DMS 273 treated with DMSO at 0.1 percent for 48 hours (cell line): ENCODE data around the gene FGF22.
"Not testable (repeated sequence)": the region's sequence is repeated elsewhere in the genome, so short reads cannot be mapped to it uniquely, and the experiment has no call there.

ENCODE experiments used
- DNase-seq: peaks from one replicate; lab custom pipeline; 2025; lab: John Stamatoyannopoulos, UW

The FGF22 gene

DNA sequence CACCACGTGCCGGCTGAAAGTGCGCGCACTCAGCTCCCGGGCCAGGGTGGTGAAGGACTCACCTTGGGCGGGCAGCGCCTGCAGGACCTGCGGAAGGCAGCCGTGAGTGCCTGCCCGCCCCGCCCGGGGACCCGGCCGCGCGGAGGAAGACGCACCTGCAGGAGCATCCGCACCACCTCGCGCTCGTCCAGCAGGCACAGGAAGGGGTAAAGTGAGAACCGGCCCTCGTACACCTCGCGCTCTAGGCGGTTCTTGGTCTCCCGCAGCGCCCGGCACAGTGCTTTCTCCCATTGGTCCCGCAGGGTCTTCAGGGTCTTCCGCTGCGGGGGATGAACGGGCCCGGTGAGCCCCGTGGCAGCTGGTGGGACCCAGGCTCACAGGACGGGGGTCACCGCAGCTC lies 17.0 kb upstream of the FGF22 start:
- DNase-seq = no peak

DNA sequence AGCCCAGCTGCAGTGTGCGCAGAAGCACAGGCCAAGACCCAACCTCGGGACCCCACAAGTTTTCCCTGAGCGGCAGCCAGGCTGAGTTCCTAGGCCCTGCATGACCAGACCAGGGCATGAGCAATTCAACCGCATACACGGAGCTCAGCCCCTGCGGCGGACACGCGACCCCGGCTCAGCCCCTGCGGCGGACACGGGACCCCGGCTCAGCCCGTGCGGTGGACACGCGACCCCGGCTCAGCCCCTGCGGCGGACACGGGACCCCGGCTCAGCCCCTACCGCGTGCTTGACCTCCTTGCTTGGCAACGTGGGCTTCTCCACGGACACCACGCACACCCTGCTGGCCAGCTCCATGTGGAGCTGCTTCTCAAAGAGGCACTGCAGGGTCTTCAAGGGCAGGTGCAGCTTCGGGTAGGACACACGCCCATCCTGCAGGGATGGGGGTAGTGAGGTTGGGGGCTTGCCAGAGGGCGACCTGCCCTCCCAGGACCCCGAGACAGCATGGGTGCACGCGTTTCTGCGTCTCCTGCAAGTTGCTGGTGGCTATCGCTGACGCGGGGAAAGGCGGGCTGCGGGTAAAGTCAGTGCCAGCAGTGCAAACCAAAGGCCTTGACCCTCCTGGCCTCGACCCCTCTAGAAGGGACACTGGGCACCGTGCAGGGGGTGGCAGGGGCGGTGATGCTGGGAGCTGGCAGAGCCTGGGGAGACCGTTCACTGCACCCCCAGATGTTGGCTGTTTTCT lies 16.3 kb upstream of the FGF22 start:
- no peak for DNase-seq

DNA sequence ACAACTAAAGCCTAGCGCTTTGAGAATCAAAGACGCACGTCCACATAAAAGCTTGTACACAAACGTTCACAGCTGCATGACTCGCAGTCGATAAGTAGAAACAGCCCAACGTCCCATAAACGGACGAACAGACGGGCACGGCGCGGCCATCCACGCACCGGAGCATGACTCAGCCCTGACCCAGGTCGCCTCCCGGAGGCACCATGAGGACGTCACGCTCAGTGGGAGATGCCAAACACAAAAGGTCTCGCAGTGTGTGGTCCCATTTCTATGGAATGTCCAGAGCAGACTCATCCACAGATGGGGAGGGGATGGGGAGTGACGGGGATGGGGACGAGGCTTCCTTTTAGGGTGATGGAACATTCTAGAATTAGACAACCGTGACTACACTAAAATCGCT lies 15.7 kb upstream of the FGF22 start:
- DNase-seq = no peak

DNA sequence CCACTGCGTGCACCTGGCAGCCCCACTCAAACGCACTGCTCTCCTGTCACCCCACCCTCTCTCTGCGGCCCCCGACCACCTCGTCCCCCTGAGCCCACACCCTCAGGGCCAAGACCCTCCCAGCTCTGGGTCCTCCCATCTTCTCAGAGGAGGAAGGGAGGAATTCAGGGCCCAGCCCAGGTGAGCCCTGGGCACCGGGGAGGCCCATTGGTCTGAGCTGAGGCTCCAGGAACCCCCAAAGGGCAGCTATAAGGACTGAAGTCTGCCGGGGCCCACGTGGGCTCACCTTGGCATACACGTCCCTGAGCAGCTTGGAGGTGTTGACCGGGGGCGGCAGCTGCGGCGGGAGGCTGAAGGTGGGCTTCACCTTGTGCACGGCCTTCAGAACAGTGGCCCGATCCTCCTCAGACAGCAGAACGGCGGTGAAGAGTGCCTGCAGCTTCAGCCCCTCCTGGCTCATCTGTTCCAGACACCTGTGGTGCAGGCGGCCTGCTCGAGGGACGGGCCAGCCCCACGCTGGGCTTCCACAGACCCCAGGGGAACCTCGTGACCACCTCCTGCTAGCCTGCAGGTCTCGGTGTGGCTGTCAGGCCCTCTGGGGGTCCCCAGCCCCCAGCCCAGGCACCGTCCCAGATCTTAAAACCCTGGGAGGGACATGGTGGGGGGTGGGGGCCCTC lies 15.1 kb upstream of the FGF22 start:
- DNase-seq = no peak

DNA sequence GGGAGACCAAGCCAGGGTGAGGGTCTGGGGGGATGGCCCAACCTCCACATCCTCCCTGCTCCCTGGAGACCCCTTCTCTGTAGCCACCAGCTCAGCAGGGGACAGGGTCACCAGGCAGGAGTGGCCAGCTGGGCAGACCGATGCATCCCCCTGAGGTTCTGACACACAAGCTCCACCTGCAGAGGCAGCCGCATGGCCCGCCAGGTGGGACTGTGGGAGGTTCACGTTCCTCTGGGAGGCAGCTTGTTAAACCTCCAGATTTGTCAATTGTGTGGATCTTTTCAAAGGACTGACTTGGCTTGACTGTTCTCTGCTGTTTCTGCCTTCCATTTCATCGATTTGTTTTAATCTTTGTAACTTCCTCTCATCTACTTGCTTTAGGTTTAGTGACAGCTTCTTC lies 14.4 kb upstream of the FGF22 start:
- no peak for DNase-seq

DNA sequence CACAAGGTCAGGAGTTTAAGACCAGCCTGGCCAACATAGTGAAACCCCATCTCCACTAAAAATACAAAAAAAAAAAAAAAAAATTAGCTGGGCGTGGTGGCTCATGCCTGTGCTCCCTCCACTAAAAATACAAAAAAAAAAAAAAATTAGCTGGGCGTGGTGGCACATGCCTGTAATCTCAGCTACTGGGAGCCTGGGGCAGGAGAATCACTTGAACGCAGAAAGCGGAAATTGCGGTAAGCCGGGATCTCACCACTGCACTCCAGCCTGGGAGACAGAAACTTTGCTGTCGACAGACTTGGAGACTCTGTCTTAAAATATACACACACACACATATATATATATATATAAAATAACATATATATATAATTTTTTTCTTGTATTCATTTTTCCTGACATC lies 13.1 kb upstream of the FGF22 start:
- DNase-seq = not testable (repeated sequence)

DNA sequence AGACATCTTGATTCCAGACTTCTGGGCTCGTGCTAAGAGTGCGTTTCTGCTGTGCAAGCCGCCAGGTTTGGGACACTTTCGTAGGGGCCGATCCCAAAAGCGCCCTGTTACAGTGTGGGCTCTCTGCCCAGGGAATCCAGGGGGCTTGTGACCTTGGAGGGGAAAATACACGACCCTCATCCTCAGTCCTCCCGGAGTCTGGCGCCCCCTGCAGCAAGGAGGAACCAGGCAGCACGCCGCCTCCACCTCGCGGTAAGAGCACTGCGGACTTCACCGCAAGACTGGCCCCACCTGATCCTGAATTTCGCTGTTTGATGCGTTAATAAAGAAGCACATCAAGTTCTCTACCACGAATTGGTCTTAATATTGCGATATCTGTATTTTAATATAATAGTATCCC lies 11.5 kb upstream of the FGF22 start:
- no peak for DNase-seq

DNA sequence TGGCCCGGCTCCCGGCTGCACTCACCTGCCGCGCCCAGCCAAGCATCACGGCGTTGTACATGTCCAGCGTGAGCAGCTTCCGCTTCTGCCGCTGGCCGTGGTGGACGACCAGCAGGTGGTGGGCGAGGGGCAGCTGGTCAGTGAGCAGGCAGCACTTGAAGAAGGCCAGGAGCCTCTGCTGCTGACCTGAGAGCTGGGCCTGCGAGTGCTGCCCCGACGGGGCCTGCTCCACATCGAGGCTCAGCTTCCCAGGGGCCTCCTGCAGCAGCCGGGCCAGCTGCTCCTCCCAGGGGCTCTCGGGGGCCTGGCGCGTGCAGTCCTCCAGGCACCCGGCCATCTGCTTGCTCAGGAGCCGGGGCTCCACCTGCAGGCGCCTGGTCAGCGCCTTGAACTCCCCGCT lies 10.2 kb upstream of the FGF22 start:
- DNase-seq = not testable (repeated sequence)

DNA sequence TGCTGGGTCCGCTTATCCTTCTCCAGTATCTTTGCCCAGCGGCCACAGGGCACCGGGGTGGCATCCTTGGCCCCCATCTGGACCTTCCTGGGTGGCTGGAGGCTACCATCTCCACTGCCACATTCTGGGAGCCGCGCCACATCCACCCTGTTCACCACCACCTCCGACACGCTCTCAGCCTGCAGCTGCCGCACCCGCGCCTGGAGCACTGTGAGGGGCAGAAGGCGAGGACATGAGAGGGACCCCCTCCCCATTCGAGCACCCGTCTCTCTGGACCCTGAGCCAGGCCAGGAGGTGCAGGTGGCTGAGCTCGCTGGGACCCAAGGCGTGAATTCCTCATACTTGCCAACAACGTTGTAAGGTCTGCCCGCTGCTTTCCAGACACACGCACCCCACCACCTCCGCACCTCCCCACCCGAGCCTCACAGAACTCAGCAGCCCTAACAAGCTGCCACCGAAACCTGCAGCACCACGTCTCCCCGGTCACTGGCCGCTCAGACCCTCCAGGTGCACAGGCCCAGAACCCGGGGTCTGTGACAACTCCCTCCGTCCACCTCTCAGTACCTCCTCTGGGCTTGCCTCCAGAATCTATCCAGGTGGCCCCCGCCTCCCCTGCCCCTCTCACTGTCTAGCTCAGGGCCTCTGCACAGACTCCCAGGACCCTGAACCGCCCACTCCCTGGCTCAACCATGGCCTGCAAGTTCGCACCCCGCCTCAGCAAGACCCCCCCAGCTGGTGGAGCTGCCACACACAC lies 9.5 kb upstream of the FGF22 start:
- DNase-seq = no peak

DNA sequence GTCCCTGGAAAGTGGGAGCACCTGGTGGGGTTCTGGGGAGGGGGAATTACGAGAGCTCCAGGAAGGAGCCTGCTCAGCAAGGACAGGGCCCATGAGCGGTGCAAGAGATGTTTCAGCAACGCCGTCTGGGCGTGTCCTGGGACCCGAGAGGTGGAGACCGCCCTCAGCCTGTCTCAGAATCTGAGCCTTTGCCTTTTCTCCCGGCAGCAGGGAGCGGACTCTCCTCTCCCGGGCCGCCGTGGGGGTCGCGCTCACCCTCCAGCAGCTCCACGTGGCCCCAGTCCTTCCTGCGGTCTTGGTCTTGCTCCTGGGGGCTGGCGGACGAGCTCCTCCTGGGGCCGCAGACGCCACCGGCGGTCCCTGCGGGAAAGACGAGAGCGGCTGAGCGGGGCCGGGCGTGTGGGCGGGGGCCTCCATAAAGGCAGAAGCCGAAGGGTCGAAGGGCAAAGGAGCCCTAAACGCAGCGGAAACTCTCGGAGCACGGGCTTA lies 7.1 kb upstream of the FGF22 start:
- DNase-seq = no peak

DNA sequence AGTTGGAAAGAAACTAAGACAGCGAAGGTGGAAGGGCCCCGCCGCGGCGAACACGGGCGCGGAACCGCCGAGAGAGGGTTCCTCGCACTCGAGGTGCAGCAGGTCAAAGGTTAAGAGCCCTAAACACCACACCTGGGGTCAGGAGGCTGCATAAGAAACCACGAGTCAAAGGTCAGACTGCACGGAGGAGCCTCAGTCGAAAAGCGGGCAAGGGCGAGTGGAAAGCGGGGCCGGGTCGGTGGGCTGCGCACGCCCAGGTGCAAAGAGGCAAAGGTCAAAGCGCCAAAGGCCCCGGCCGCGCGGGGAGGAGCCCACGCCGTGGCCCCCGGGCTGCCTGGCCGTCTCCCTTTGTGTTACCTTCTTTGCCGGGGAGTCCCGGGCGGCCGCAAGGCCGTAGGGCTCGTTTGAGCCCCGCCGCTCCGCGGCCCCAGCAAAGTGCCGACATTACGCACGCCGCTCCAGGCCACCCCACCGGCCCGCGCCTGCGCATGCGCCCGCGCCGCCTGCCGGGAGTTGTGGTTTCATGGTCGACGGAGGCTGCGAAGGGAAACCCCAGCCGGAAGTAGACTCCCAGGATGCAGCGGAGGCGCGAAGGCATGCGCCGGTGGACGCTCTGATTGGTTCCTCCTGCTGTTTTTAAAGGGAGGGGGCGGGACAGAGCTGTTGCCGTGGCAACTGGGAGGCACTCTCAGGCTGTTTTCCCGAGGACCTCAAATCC lies 6.5 kb upstream of the FGF22 start, which contains the start of gene POLRMT:
POLRMT (minus strand) TSS at position 470 of the 718 bp plus-strand sequence; CDS start at position 445, 25 bp downstream.
- DNase-seq = peak; percentile 88

DNA sequence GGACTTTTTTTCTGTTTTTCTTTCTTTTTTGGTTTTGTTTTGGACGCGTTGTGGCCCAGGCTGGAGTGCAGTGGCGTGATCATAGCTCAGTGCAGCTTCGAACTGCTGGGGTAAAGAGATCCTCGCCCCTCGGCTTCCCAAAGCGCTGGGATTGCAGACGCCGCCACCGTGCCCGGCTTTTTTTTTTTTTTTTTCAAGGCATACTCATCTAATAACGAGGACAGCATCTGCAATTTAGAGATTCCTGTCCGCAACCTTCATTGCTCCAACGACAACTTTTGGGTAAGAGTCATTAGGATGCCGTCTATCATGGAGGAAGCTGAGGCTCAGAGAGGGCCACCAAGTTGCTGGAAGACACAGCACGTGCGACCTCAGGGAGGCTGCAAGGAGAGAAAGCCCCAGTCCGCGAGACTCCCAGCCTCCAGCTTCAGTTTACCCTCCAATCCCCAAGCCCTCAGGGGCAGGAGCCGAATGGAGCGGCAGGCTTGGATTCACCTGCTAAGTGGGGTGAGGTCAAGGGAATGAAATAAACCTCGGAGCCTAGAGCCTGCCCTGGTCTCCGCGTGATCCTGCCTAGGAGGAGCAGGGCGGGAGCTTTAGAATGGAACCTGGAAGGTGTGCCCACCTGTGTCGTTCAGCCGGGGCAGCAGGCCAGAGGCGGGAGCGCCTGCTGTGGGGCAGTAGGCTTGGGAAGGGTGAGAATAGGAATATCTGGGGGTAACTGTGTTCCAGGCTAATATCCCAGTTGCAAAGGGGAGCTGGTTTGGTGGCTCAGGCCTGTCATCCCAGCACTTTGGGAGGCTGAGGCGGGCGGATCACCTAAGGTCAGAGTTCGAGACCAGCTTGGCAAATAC lies 5.7 kb upstream of the FGF22 start:
- DNase-seq = no peak

DNA sequence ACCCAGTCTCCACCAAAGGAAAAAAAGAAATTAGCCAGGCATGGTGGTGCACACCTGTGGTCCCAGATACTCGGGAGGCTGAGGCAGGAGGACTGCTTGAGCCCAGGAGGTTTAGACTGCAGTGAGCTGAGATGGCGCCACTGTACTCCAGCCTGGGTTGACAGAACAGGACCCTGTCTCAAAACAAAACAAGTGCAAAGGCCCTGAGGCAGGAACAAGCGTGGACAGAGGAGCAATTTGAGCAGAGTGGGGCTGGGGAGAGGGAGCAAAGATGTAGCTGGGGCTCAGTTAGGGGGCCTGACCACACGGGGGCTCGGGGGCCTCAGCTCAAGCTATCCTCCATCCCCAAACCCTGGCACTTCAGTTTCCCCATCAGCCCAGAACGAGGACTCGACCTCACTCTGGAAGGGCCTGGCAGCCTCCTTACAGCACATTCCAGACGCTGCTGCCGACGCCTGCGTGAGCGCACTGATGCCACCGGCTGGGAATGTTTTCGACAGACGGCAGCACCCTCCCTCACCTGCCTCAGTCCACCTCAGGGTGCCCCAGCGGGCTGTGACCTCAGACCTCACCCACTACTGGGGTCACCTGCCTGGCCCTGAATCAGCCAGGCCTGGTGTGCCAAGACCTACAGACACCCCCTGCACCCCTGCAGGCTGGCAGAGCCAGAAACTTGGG lies 4.6 kb upstream of the FGF22 start:
- DNase-seq = no peak

DNA sequence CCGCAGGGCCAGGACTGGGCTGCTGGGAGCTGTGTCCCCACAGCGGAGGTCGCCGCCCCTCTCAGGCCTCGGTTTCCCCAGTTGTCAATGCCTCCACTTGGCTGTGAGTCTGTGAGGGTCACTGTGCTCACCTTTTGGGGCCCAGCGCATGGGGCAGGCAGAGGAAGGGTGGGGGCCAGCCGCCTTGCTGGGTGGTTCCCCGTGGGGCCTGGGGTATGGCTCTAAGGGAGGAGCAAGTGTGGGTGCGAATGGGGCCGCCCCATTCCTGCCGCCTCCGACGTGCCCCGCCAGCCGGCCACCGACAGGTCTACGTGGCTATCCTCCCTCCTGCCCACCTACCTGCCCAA lies 800 bp upstream of the FGF22 start:
- no peak for DNase-seq

DNA sequence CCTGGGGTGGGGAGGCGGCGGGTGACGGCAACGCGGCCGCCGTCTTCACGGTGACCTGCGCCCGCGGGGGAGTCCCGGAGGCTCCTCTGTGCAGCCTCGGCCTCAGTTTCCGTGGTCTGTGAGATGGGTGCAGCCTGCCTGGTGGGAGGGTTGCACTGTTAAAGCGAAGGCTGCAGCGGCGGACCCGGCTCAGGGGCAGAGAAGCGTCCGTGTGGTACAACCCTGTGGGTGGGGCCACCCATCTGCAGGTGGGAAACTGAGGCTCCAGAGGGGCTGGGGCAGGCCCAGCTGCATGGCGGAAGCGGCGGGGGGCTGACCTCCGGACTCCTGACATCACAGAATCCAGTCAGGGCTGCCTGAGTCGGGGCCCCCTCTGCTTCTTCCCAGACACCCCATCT lies 481 bp downstream of the FGF22 start:
- DNase-seq = no peak

DNA sequence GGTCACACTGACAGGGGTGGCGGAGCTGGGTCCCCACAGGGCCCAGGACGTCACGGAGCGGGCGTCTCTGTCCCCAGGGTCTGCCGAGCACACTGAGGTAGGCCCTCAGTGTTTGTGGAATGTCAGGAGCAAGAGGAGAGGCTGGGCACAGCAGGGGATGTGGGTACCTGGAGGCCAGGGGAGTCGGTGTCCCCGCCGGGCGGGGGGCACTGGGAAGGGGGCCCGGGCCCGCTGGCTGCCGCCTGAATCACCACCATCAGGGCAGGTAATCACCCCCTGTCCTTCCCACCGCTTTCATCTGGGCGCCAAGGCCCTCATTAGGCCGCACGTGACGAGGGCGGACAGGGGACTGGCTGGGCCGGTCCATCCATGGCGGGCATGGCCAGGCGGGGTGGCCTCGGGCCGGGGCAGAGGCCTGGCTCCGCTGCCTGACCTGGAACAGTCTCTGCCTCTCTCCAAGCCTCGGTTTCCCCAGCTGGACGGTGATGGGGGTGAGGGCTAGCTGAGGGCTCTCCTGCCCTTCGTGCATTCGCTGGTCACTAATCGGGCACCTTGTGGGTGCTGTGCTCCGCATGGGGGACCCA lies 1.0 kb downstream of the FGF22 start:
- no peak for DNase-seq

DNA sequence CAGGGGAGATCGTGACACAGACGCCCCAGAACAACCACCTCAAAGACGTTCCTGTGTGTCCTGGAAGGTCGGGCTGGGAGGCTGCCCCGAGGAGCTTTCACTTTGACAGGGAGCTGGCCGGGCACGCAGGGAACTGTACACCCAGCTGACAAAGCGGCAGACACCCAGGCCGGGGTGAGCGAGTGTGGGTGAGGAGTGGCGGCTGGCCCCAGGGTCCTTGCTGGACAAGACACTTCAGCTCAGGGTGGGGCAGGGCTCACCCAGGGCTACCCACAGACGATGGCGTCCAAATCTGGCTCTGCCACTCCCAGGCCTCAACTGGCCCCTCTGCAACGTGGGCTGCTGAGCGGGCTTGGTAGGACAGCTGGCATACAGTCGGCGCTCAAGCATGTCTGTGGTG lies 2.0 kb downstream of the FGF22 start:
- DNase-seq = no peak

DNA sequence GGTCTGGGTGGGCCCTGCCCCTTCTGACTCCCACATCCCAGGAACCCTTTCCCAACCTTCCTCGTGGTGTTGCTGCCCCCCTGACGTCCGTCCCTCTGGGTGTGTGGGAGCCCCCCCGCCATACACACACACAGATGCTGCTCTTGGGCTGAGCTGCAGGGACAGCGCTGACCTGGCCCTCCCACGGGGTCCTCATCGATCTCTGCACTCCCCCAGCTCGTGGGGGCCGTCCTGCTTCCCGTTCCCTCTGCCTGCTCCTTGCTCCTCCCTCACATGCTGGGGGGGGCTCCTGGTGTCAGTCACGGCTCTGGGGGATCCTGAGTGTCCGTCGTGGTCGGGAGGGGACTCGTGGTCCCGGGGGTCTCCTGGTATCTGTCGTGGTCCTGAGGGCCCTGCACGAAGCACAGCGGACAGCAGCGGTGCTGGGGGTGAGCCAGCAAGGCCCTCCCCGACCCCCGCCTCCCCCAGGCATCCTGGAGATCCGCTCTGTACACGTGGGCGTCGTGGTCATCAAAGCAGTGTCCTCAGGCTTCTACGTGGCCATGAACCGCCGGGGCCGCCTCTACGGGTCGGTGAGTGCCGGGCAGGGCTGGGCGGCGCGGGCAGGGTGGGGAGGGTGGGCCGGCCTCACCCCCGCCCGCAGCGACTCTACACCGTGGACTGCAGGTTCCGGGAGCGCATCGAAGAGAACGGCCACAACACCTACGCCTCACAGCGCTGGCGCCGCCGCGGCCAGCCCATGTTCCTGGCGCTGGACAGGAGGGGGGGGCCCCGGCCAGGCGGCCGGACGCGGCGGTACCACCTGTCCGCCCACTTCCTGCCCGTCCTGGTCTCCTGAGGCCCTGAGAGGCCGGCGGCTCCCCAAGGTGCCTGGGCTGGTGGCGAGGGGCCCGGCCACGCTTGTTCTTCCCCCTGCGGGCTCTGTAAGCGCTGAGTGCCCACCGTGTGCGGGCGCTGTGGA lies 3.4 kb downstream of the FGF22 start:
- no peak for DNase-seq

DNA sequence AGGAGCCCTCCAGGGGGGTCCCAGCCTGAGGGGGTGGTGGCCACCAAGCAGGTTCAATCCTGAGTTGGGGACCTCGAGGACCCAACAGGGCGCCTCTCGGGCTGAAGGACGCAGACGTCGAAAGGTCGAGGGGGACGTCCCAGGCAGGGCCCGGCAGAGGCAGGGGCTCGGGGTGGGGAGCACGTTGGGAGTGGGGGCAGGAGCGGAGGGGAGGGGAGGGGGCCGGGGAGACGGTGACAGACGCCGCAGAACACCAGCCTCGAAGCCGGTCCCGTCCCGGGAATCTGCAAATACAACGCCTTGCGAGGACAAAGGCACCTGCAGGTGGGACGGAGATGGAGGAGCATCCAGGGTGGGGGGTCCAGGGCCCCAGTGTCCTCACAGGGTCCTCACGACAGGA lies 4.1 kb downstream of the FGF22 start:
- no peak for DNase-seq
